ENCODE results near the gene BAZ1B.
"Not testable (repeated sequence)": the region's sequence is repeated elsewhere in the genome, so short reads cannot be mapped to it uniquely, and the experiment has no call there.

BAZ1B gene

GRCh38 chr7:73429215-73429614 lies 92.9 kb downstream of the BAZ1B start:
- DNase-seq (ENCODE audit: low read depth, low spot score), result no peak

- DNase-seq (ENCODE audit: low read depth, low spot score), result no peak
Observed at GRCh38 chr7:73427902-73428787, 93.9 kb downstream of the BAZ1B start.

- no peak for DNase-seq (ENCODE audit: low read depth, low spot score)
Observed at GRCh38 chr7:73426016-73426415, 96.1 kb downstream of the BAZ1B start.

- no peak for DNase-seq (ENCODE audit: low read depth, low spot score)
Observed at GRCh38 chr7:73425356-73425983, 96.6 kb downstream of the BAZ1B start.

GRCh38 chr7:73424489-73424885 lies 97.6 kb downstream of the BAZ1B start:
- no peak for DNase-seq (ENCODE audit: low read depth, low spot score)

- no peak for DNase-seq (ENCODE audit: low read depth, low spot score)
Observed at GRCh38 chr7:73423519-73424488, 98.3 kb downstream of the BAZ1B start.

GRCh38 chr7:73420610-73421009 lies 101.5 kb downstream of the BAZ1B start:
- DNase-seq (ENCODE audit: low read depth, low spot score), result not testable (repeated sequence)

- not testable (repeated sequence) for DNase-seq (ENCODE audit: low read depth, low spot score)
Observed at GRCh38 chr7:73420016-73420415, 102.1 kb downstream of the BAZ1B start.

GRCh38 chr7:73418113-73418703 lies 103.9 kb downstream of the BAZ1B start:
- no peak for DNase-seq (ENCODE audit: low read depth, low spot score)

- DNase-seq (ENCODE audit: low read depth, low spot score), result not testable (repeated sequence)
Observed at GRCh38 chr7:73410541-73411131, 111.5 kb downstream of the BAZ1B start.

- DNase-seq (ENCODE audit: low read depth, low spot score), result not testable (repeated sequence)
Observed at GRCh38 chr7:73404860-73405259, 117.2 kb downstream of the BAZ1B start.

- peak; percentile 17 for DNase-seq (ENCODE audit: low read depth, low spot score)
Observed at GRCh38 chr7:73399185-73400050, 122.7 kb downstream of the BAZ1B start.

GRCh38 chr7:73397521-73398281 lies 124.4 kb downstream of the BAZ1B start:
- DNase-seq (ENCODE audit: low read depth, low spot score), result no peak

- no peak for DNase-seq (ENCODE audit: low read depth, low spot score)
Observed at GRCh38 chr7:73395538-73396503, 126.3 kb downstream of the BAZ1B start.

GRCh38 chr7:73394422-73394821 lies 127.7 kb downstream of the BAZ1B start:
- DNase-seq (ENCODE audit: low read depth, low spot score), result no peak

- DNase-seq (ENCODE audit: low read depth, low spot score), result no peak
Observed at GRCh38 chr7:73391396-73391795, 130.7 kb downstream of the BAZ1B start.
